Brain microvascular endothelial cell (primary cell): ENCODE results near the gene IWS1.
A peak's percentile ranks its signal among the peaks of the same experiment; 100 is the strongest.

Source experiments
- DNase-seq: peaks from one replicate; pipeline ENCODE4 v3.0.0-alpha.2; 2020
- H3K27ac ChIP-seq: fragments of 250-450 bp; sonication (Bioruptor Pico); 2 replicates; pipeline ENCODE4 v1.5.1; 2020; ENCODE audit warnings: mild to moderate bottlenecking, moderate library complexity
- H3K27me3 ChIP-seq: fragments of 250-450 bp; sonication (Bioruptor Pico); replicated peaks from 2 replicates; pipeline ENCODE4 v1.5.1; 2020; ENCODE audit warnings: mild to moderate bottlenecking
- H3K36me3 ChIP-seq: fragments of 250-450 bp; sonication (Bioruptor Pico); replicated peaks from 2 replicates; pipeline ENCODE4 v1.5.1; 2020; ENCODE audit warnings: mild to moderate bottlenecking
- H3K4me3 ChIP-seq: 2 replicates; pipeline ENCODE4 v1.5.1; 2011; ENCODE audit warnings: low read depth, mild to moderate bottlenecking, control low read depth, low read length, moderate library complexity
- in situ Hi-C: cut with HindIII; loops from 2 replicates; pipeline ENCODE4 v1.10.0; 2017; ENCODE audit warnings: low sequenced_read_pairs, low pct_ligation_motif_present
- TF ChIP-seq, protein P1 (sequence below): IDR thresholded peaks from 2 replicates; pipeline ENCODE4 v1.5.1; 2011; ENCODE audit warnings: low read depth, mild to moderate bottlenecking, moderate library complexity, low read length, control low read depth, inconsistent platforms; ENCODE audit errors: missing control alignments

IWS1 gene

DNA sequence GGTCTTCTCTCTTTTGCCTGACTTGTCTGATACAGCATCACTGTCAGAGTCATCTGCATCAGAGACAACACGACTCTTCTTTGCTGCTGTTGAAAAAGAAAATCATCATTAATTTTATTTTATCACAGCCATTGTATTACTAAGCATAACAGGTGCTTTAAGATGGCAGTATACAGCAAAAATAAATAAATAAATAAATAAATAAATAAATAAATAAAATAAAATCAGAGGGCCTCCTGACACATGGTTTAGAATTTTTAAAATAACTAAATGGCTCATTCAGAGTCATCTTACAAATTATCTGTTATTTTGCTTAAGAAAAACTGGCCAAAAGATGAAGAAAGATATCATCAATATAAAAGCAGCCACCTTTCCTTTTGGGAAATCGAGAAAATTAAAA is 22.8 kb downstream of the IWS1 start:
- no peak for DNase-seq
- TF ChIP-seq, protein P1, sequence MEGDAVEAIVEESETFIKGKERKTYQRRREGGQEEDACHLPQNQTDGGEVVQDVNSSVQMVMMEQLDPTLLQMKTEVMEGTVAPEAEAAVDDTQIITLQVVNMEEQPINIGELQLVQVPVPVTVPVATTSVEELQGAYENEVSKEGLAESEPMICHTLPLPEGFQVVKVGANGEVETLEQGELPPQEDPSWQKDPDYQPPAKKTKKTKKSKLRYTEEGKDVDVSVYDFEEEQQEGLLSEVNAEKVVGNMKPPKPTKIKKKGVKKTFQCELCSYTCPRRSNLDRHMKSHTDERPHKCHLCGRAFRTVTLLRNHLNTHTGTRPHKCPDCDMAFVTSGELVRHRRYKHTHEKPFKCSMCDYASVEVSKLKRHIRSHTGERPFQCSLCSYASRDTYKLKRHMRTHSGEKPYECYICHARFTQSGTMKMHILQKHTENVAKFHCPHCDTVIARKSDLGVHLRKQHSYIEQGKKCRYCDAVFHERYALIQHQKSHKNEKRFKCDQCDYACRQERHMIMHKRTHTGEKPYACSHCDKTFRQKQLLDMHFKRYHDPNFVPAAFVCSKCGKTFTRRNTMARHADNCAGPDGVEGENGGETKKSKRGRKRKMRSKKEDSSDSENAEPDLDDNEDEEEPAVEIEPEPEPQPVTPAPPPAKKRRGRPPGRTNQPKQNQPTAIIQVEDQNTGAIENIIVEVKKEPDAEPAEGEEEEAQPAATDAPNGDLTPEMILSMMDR = no peak
- no peak overlapping the region for H3K4me3 ChIP-seq
- in situ Hi-C loops = no loop called here
- H3K36me3 ChIP-seq = peaks cover 43% of the 10 kb centered on the region
- H3K27ac ChIP-seq = no peak overlapping the region
- no peaks in the 10 kb centered on the region for H3K27me3 ChIP-seq

DNA sequence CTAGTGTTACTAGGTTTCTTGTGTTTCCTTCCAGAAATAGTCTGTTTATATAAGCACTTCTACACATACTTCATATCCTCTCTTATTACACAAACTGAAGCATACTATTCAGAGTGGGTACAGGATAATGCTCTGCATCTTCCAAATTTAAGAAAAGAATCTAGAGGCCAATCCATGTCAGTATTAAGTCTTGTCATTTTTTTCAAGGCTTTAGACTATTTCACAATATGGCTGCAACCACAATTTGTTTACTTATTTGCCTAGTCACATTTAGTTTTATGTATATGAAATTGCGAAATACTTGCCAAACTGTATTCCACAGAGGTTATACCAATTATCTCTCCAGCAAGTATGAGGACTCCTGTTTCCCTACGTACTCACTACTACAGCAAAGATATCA is 27.9 kb downstream of the IWS1 start:
- no peak for DNase-seq
- Histone ChIP-seq H3K36me3 (peaks cover 50% of the 10 kb centered on the region), H3K27ac (peak overlapping the region; percentile 11)

DNA sequence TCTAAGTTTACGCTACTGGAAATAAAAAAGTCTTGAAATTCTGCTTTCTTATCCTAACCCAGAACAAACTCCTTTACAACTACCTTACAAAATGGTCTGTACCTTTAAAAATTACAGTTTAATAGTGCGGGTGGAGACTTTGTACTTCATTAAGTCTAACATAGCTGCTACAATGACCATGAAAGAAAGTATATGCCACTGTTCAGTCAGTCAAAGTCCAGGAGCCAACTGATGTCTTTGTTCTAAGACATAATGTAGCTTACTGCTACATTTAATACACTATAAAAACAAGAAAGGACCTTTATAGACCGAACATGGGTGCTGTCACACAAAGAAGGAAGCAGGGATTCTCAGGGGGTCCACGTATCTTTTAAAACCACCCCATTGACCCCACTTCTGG is 36.0 kb downstream of the IWS1 start:
- in situ Hi-C loops = no loop called here
- H3K4me3 ChIP-seq = no peak overlapping the region
- no peak overlapping the region for H3K27ac ChIP-seq
- H3K27me3 ChIP-seq = no peaks in the 10 kb centered on the region
- DNase-seq = no peak
- TF ChIP-seq, protein P1 = no peak
- H3K36me3 ChIP-seq = peaks cover 59% of the 10 kb centered on the region

More for the DNA sequence above, 27.9 kb downstream of the IWS1 start:
- in situ Hi-C loops = no loop called here
- TF ChIP-seq, protein P1 = no peak
- Histone ChIP-seq H3K4me3 (no peak overlapping the region), H3K27me3 (no peaks in the 10 kb centered on the region)

GRCh38 chr2:127486247-127487058 is 39.8 kb downstream of the IWS1 start:
- no peak overlapping the region for H3K4me3 ChIP-seq
- TF ChIP-seq, protein P1 = no peak
- H3K27ac ChIP-seq = no peak overlapping the region
- peaks cover 63% of the 10 kb centered on the region for H3K36me3 ChIP-seq
- H3K27me3 ChIP-seq = no peaks in the 10 kb centered on the region
- DNase-seq = peak; percentile 8
- in situ Hi-C loops = no loop called here

DNA sequence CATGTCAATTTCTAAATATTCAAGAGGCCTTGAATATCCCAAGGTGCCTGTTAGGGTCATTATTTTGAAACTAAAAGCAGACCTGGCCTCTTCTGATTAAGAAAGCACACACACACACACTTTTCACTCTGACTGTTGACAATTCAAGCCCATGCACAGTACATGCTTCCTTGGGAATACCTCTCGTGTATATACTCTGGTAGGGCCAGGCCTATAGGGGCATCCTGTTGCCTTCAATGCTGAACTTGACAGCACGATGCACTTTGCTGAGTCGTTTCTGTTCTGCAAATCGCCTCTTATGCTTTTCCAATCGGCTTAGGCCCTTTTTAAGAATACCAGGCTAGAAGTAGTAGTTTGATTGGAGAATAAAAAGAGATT is 40.6 kb downstream of the IWS1 start:
- TF ChIP-seq, protein P1 = no peak
- no peak overlapping the region for H3K4me3 ChIP-seq
- DNase-seq = no peak
- in situ Hi-C loops = no loop called here
- peaks cover 68% of the 10 kb centered on the region for H3K36me3 ChIP-seq
- H3K27me3 ChIP-seq = no peaks in the 10 kb centered on the region
- H3K27ac ChIP-seq = no peak overlapping the region
